T-cell (primary cell): ENCODE data around the gene EIF4EBP2. TPM values are rescaled to one million over a fixed set of nuclear protein-coding genes. Genes with fewer than 3 reads are reported as not detected.

ENCODE experiments used
- ATAC-seq, 4 experiments: fragments of 200-7000 bp in 3 of 4; fragments of 150-1000 bp in 1 of 4; cut with Tn5 transposase; replicated peaks in 1 of 4; 1 replicate in 3 of 4; 2 replicates in 1 of 4; pipeline ENCODE4 v1.10.0; 2021; ENCODE audit warnings: moderate library complexity in 3 of 4, mild to moderate bottlenecking in 2 of 4, moderate number of reproducible peaks in 1 of 4
- CTCF ChIA-PET, 2 donors: fragments of 300-600 bp; sonication (Branson Sonifier 250); formaldehyde crosslinking; loops; one replicate each; lab custom pipeline; 2022; ENCODE audit warnings: antibody characterized with exemption in 2 of 2; lab: Charles Lee
- POLR2A ChIA-PET, 2 donors: fragments of 300-600 bp; sonication (Branson Sonifier 250); formaldehyde crosslinking; loops; one replicate each; lab custom pipeline; 2022; ENCODE audit warnings: antibody characterized with exemption in 2 of 2; lab: Charles Lee
- DNase-seq, 35 experiments: peaks; one replicate each; pipeline versions ENCODE4 v3.0.0 to v3.0.0-alpha.2; 2013 to 2023
- H3K27ac ChIP-seq: one replicate; pipeline ENCODE4 v1.5.1; 2013; ENCODE audit warnings: low read length
- H3K27me3 ChIP-seq, 2 experiments: replicated peaks in 1 of 2; 1 replicate in 1 of 2; 2 replicates in 1 of 2; pipeline versions ENCODE4 v1.6.1 to v1.7.0; 2013; ENCODE audit warnings: low read length in 1 of 2, mixed read lengths in 1 of 2; ENCODE audit not compliant: control insufficient read depth in 2 of 2, insufficient read depth in 2 of 2; ENCODE audit errors: extremely low read depth in 1 of 2
- H3K36me3 ChIP-seq, 2 donors: 1 replicate in 1 of 2; 2 replicates in 1 of 2; pipeline versions ENCODE4 v1.6.1 to v1.7.0; 2013; ENCODE audit warnings: low read length in 1 of 2; ENCODE audit not compliant: control insufficient read depth in 2 of 2, insufficient read depth in 1 of 2; ENCODE audit errors: extremely low read depth in 1 of 2
- H3K4me1 ChIP-seq, 2 experiments: 1 replicate in 1 of 2; 2 replicates in 1 of 2; pipeline versions ENCODE4 v1.6.1 to v1.7.0; 2013; ENCODE audit warnings: low read length in 2 of 2, mixed read lengths in 1 of 2; ENCODE audit not compliant: insufficient read depth in 2 of 2, control insufficient read depth in 1 of 2; ENCODE audit errors: extremely low read depth in 1 of 2
- H3K4me3 ChIP-seq, 2 donors: 1 replicate in 1 of 2; 2 replicates in 1 of 2; pipeline versions ENCODE4 v1.5.1 to v1.7.0; 2013; ENCODE audit warnings: mild to moderate bottlenecking in 2 of 2, low read length in 1 of 2, moderate library complexity in 1 of 2; ENCODE audit not compliant: control insufficient read depth in 1 of 2; ENCODE audit errors: extremely low read depth in 1 of 2
- H3K9me3 ChIP-seq: 2 replicates; pipeline ENCODE4 v1.7.0; 2013
- H3K27ac Mint-ChIP-seq, 2 donors: one replicate each; pipeline ENCODE4 v1.8.0; 2020 to 2021; ENCODE audit warnings: mild to moderate bottlenecking in 2 of 2, mixed read lengths in 2 of 2
- H3K27me3 Mint-ChIP-seq, 2 donors: one replicate each; pipeline ENCODE4 v1.8.0; 2021 to 2022; ENCODE audit warnings: mixed read lengths in 2 of 2
- H3K36me3 Mint-ChIP-seq: one replicate; pipeline ENCODE4 v1.8.0; 2021; ENCODE audit warnings: mixed read lengths
- H3K4me1 Mint-ChIP-seq, 3 donors: one replicate each; pipeline ENCODE4 v1.8.0; 2020 to 2022; ENCODE audit warnings: mixed read lengths in 3 of 3, mild to moderate bottlenecking in 1 of 3
- H3K4me3 Mint-ChIP-seq, 3 donors: one replicate each; pipeline ENCODE4 v1.8.0; 2020 to 2022; ENCODE audit warnings: mild to moderate bottlenecking in 3 of 3, mixed read lengths in 3 of 3, moderate library complexity in 3 of 3
- H3K9me3 Mint-ChIP-seq, 3 donors: one replicate each; pipeline ENCODE4 v1.8.0; 2020 to 2022; ENCODE audit warnings: mixed read lengths in 3 of 3
- WGBS: methylation state at CpG from one replicate; pipeline ENCODE4 v1.1.5; 2013; ENCODE audit warnings: missing lambda C conversion rate; ENCODE audit not compliant: insufficient coverage; 5-methylcytosine and 5-hydroxymethylcytosine counted together
- total RNA-seq, 35 experiments: library from RNA in 6 of 35; stranded (reverse) in 6 of 35; fragments of 120-200 nt in 1 of 35; gene quantifications; one replicate each; pipeline versions ENCODE4 v1.2.1 to v1.2.4 and lab custom pipeline; 2013 to 2026

EIF4EBP2 gene
- total RNA-seq, 5 donors from 2014 or later (not counting 1 experiment from before 2014, with no cell fraction given): 39.9 to 47.7 (median 42.6) TPM

DNA sequence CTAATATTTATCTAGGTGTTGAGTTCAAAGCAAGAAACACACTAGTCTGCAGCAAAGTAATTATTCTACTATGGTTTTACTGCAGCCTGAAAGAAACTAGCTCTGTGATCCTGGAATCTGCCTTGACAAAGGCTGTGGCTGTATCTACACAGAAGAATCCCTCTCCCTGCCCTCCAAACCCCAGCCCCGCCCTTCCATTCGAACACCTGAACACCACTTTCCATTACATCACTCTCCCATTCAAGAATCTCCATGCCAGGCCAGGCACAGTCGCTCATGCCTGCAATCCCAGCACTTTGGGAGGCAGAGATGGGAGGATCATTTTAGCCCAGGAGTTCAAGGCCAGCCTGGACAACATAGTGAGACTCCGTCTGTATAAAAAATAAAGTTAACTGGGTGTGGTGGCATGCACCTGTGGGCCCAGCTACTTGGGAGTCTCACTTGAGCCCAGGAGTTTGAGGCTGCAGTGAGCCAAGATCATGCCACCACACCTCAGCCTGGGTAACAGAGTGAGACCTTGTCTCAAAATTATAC, 44.9 kb upstream of the EIF4EBP2 start:
- no peaks in the 10 kb centered on the region for H3K9me3 Mint-ChIP-seq
- Histone ChIP-seq H3K27ac (no peak overlapping the region), H3K27me3 (peaks cover 0 to 4% of the 10 kb centered on the region in 2 experiments), H3K4me1 (peaks cover 2 to 26% of the 10 kb centered on the region in 2 experiments), H3K36me3 (no peaks in the 10 kb centered on the region), H3K9me3 (no peaks in the 10 kb centered on the region), H3K4me3 (no peak overlapping the region)
- ATAC-seq: no peak
- H3K27ac Mint-ChIP-seq: no peak overlapping the region
- CTCF ChIA-PET: interaction anchor here in 1 of 2 donors (0.6 to 1.4 kb wide), 3 partner anchors 86 to 137 kb away, joined by 3 to 17 read pairs (median 4); no protein-coding TSS in a partner anchor
- WGBS: no CpG with 5 or more reads among the region's 4 CpGs
- peaks cover 4% of the 10 kb centered on the region for H3K36me3 Mint-ChIP-seq
- H3K4me1 Mint-ChIP-seq: peaks cover 8 to 18% (median 12%) of the 10 kb centered on the region in 3 donors
- DNase-seq: no peak
- H3K4me3 Mint-ChIP-seq: no peak overlapping the region
- POLR2A ChIA-PET: interaction anchor here (0.7 kb wide), 2 partner anchors 127 kb away, joined by 4 read pairs; no protein-coding TSS in a partner anchor
- peaks cover 0 to 7% of the 10 kb centered on the region in 2 donors for H3K27me3 Mint-ChIP-seq

DNA sequence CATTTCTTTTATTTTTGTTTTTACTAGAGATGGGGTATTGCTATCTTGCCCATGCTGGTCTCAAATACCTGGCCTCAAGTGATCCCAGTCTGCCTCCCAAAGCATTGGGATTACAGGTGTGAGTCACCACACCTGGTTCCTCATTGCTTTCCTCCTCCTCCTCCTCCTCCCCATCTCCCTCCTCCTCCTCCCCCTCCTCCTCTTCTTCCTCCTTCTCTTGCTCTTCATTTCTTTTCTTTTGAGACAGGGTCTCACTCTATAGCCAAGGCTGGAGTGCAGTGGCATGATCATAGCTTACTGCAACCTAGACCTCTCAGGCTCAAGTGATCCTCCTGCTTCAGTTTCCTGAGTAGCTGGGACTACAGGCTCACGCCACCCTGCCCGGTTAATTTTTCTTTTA, 43.7 kb upstream of the EIF4EBP2 start:
- Histone ChIP-seq H3K36me3 (no peaks in the 10 kb centered on the region), H3K9me3 (no peaks in the 10 kb centered on the region), H3K27me3 (peaks cover 0 to 4% of the 10 kb centered on the region in 2 experiments), H3K27ac (no peak overlapping the region), H3K4me1 (peaks cover 1 to 23% of the 10 kb centered on the region in 2 experiments), H3K4me3 (no peak overlapping the region)
- ChIA-PET POLR2A (interaction anchor here in 1 of 2 donors (0.6 kb wide), 1 partner anchor 140 kb away, joined by 11 read pairs; no protein-coding TSS in a partner anchor), CTCF (interaction anchor here in 1 of 2 donors (0.6 kb wide), 1 partner anchor 92 kb away, joined by 3 read pairs; no protein-coding TSS in a partner anchor)
- no peak overlapping the region for H3K27ac Mint-ChIP-seq
- peaks cover 4% of the 10 kb centered on the region for H3K36me3 Mint-ChIP-seq
- H3K4me1 Mint-ChIP-seq: peaks cover 14 to 22% (median 21%) of the 10 kb centered on the region in 3 donors
- WGBS: 100% methylated on average over 2 of the region's 2 CpGs
- no peaks in the 10 kb centered on the region for H3K9me3 Mint-ChIP-seq
- peaks cover 0 to 7% of the 10 kb centered on the region in 2 donors for H3K27me3 Mint-ChIP-seq
- no peak overlapping the region for H3K4me3 Mint-ChIP-seq
- no peak for ATAC-seq
- no peak for DNase-seq

DNA sequence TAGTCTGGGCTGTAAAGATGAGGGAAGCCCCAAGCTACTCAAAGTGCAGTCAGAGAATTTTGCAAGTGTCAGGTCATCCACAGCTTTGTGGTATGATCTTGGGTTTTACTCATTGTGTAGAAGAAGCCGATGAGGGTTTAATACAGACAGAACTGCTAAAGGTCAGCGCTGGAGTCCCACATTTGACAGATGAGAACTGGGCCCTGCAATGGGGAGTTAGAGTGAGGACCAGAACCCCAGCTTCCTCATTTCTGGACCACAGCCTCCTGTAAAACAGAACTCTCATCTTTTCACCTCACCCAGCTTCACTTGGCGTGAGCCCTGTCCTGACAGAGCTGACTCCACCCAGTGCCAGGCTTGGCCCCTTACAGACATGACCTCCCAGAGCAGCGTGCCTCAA, 41.6 kb upstream of the EIF4EBP2 start:
- ATAC-seq: no peak
- no peak for DNase-seq
- no CpG with 5 or more reads among the region's 4 CpGs for whole genome bisulfite sequencing

DNA sequence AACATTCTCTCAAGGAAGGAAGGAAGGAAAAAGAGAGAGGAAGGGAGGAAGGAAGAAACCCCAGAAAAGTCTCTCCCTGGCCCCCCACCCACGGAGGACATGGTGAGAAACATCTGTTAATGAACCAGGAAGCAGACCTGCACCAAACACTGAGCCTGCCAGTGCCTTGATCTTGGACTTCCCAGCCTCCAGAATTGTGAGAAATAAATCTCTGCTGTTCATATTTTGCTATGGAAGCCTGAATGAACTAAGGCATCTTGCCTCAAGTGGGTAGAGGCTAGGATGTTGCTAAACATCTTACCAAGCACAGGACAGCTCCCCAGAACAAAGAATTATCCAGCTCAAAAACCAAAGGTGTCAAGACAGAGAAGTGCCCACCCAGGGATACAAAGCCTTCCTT, 40.7 kb upstream of the EIF4EBP2 start:
- ChIA-PET CTCF (interaction anchor here (0.6 to 5.8 kb wide), 8 partner anchors 17 to 144 kb away, joined by 3 to 177 read pairs (median 10); no protein-coding TSS in a partner anchor), POLR2A (no interaction called here)
- no CpG with 5 or more reads among the region's 1 CpG for WGBS
- Mint-ChIP-seq H3K4me1 (peaks cover 9 to 17% (median 12%) of the 10 kb centered on the region in 3 donors), H3K9me3 (no peaks in the 10 kb centered on the region), H3K36me3 (no peaks in the 10 kb centered on the region), H3K27ac (no peak overlapping the region), H3K27me3 (no peaks in the 10 kb centered on the region), H3K4me3 (no peak overlapping the region)
- Histone ChIP-seq H3K27me3 (no peaks in the 10 kb centered on the region), H3K4me1 (peaks cover 0 to 14% of the 10 kb centered on the region in 2 experiments), H3K4me3 (no peak overlapping the region), H3K9me3 (no peaks in the 10 kb centered on the region), H3K36me3 (no peaks in the 10 kb centered on the region), H3K27ac (no peak overlapping the region)
- no peak for DNase-seq
- no peak for ATAC-seq

More for the DNA sequence above, 41.6 kb upstream of the EIF4EBP2 start:
- Mint-ChIP-seq H3K9me3 (no peaks in the 10 kb centered on the region), H3K27me3 (no peaks in the 10 kb centered on the region), H3K4me1 (peaks cover 9 to 17% (median 12%) of the 10 kb centered on the region in 3 donors), H3K27ac (no peak overlapping the region), H3K36me3 (no peaks in the 10 kb centered on the region), H3K4me3 (no peak overlapping the region)
- H3K4me1 ChIP-seq: peaks cover 0 to 14% of the 10 kb centered on the region in 2 experiments
- no peaks in the 10 kb centered on the region for H3K27me3 ChIP-seq
- POLR2A ChIA-PET: no interaction called here
- no peaks in the 10 kb centered on the region for H3K9me3 ChIP-seq
- H3K27ac ChIP-seq: no peak overlapping the region
- CTCF ChIA-PET: interaction anchor here (0.5 to 3.2 kb wide), 4 partner anchors 16 to 140 kb away, joined by 3 to 39 read pairs (median 6); no protein-coding TSS in a partner anchor
- no peaks in the 10 kb centered on the region for H3K36me3 ChIP-seq
- no peak overlapping the region for H3K4me3 ChIP-seq

DNA sequence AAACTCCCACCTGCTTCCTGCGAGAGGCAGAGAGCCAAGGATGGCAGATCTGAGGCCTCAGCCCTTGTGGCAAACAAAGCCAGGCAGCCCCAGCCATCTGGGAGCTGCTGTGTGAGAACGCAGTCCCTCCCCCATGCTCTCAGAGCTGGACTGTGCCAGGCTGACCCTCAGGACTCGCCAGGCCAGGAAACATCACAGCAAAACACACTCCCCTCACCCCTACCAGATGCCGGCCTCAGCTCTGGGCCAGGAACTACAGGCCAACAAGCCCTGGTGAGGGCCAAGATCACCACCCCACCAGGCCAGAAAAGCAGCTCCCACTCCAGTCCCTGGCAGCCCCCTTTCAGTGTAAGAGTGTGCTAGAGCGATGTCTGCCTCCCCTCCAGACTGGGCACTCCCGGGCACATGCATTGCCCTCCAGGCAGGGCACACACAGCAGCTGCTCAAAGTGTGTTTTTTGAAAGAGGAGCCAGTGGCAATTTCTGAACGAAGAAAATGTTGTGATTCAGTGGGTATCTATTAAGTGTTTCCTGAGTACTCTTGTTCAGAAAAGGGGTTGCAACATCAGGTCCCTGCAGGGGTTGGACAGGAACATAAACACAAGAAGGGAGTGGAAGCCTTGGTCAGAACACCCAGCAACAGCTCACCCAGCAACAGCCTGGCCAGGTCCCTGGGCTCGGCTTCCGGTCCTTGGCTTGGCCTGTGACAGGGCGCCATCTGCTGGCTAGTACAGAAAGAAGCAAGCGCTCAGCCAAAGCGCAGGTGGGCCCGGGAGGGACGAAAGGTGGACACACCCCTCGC, 39.8 kb upstream of the EIF4EBP2 start:
- no peaks in the 10 kb centered on the region for H3K27me3 ChIP-seq
- no peaks in the 10 kb centered on the region for H3K9me3 ChIP-seq
- H3K4me1 ChIP-seq: peaks cover 0 to 14% of the 10 kb centered on the region in 2 experiments
- Mint-ChIP-seq H3K27ac (peak overlapping the region in 1 of 2 donors; percentile 39), H3K4me3 (peak overlapping the region in 1 of 3 donors; percentile 3), H3K9me3 (no peaks in the 10 kb centered on the region), H3K27me3 (no peaks in the 10 kb centered on the region), H3K4me1 (peaks cover 9 to 17% (median 12%) of the 10 kb centered on the region in 3 donors), H3K36me3 (no peaks in the 10 kb centered on the region)
- CTCF ChIA-PET: interaction anchor here (0.5 to 5.8 kb wide), 33 partner anchors 9 to 937 kb away, joined by 3 to 177 read pairs (median 4); partner anchors contain the start of genes PPA1 (in 2 of the 2), EIF4EBP2 (in 1 of the 2) and TYSND1 (in 1 of the 2)
- H3K36me3 ChIP-seq: no peaks in the 10 kb centered on the region
- ATAC-seq: peak; percentile 96 to 100 (median 98)
- DNase-seq: peak; percentile 44 to 91 (median 78)
- H3K4me3 ChIP-seq: no peak overlapping the region
- POLR2A ChIA-PET: interaction anchor here in 1 of 2 donors (0.6 to 1.4 kb wide), 2 partner anchors 11 to 138 kb away, joined by 3 to 5 read pairs; no protein-coding TSS in a partner anchor
- 17% methylated on average over 12 of the region's 15 CpGs for WGBS
- no peak overlapping the region for H3K27ac ChIP-seq

DNA sequence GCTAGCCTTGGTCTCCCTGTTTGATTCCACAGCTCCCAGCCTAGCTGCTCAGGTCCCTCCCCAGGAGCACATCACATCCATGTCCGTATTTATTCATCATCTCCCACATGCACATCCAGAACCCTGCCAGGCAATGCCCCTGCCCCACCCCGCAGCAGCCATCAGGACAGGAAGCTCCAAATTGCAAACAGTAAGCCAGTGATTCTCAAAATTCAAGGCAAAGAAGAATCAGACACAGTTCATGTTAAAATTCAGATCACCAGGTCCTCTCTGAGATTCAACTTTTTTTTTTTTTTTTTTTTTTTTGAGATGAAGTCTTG, 39.2 kb upstream of the EIF4EBP2 start:
- H3K4me1 Mint-ChIP-seq: peaks cover 9 to 17% (median 12%) of the 10 kb centered on the region in 3 donors
- H3K36me3 Mint-ChIP-seq: no peaks in the 10 kb centered on the region
- Histone ChIP-seq H3K4me1 (peaks cover 0 to 14% of the 10 kb centered on the region in 2 experiments), H3K36me3 (no peaks in the 10 kb centered on the region), H3K27ac (no peak overlapping the region), H3K9me3 (no peaks in the 10 kb centered on the region), H3K4me3 (no peak overlapping the region), H3K27me3 (no peaks in the 10 kb centered on the region)
- no peak overlapping the region for H3K27ac Mint-ChIP-seq
- ChIA-PET POLR2A (interaction anchor here in 1 of 2 donors (1.4 kb wide), 1 partner anchor 139 kb away, joined by 5 read pairs; no protein-coding TSS in a partner anchor), CTCF (interaction anchor here (0.5 to 5.8 kb wide), 31 partner anchors 9 to 1159 kb away, joined by 3 to 177 read pairs (median 6); partner anchors contain the start of genes EIF4EBP2 (in 1 of the 2), PPA1 (in 1 of the 2) and TYSND1 (in 1 of the 2))
- ATAC-seq: peak in 3 of 4 experiments; percentile 29 to 58 (median 31)
- H3K9me3 Mint-ChIP-seq: no peaks in the 10 kb centered on the region
- H3K4me3 Mint-ChIP-seq: peak overlapping the region in 1 of 3 donors; percentile 3
- WGBS: 61% methylated on average over 2 of the region's 2 CpGs
- no peaks in the 10 kb centered on the region for H3K27me3 Mint-ChIP-seq
- no peak for DNase-seq
